HG02763 (cell line): ENCODE results near the gene RCAN2.
"Not testable (repeated sequence)": the region's sequence is repeated elsewhere in the genome, so short reads cannot be mapped to it uniquely, and the experiment has no call there.

Experiments
- ATAC-seq: cut with Tn5 transposase; IDR thresholded peaks from one replicate; pipeline ENCODE4 v1.9.1; 2021; ENCODE audit warnings: mild to moderate bottlenecking, moderate library complexity; ENCODE audit not compliant: unreplicated experiment

The RCAN2 gene

DNA sequence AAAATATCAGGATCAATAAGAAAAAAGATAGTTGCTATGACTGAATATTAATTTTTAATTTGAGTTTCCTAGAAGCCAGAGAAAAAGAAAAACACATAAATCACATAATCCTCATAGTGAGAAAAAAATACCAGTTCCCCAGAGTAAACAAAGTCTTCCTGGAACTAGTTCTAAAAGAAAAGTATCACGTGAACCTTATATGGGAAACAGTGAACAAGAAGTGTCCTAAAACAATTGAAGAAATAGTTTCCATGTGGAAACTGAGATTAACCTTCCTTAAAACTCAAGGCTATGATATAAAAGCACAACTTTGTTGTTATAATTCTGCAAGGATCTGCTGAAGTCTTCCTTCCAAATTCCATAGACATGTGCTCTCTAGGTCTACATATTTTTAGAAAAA, 50.6 kb downstream of the RCAN2 start:
- ATAC-seq: no peak

DNA sequence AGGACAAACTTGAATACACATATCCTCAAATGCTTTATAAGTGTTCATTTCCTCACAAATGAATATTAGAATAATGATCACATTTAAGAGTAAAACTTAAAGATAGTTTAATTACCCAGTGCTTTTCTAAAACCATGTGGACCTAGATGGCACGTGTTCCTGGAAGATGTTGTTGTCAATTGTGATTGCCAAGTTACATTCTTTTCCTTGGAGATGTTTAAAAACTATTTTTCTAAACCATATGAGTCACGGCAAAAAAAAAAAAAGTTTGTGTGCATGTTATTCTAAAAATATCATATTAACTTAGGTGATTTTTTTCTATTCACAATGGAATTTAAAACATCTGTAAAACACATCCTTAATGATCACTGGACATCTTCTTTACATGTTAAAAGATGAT, 51.1 kb downstream of the RCAN2 start:
- no peak for ATAC-seq

DNA sequence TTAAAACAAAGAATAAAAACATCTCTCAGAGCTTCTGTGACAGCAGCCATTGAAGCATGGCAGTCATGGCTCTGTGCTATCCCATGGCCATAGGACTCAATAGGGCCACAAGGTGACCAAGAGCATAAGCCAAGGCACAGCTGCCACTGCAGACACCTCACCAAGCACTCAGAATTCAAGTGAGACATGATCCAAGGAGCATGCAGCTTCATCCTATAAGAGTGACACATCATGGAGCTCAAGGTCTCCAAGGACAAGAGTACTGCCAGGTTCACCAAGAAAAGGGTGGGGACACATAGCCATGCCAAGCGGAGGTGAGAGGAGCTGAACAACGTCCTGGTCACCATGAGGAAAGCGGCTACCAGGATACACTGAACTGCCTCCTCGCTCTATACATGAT, 53.0 kb downstream of the RCAN2 start:
- ATAC-seq: no peak

- ATAC-seq: no peak
Measured at GRCh38 chr6:46437671-46438221, 53.5 kb downstream of the RCAN2 start.

DNA sequence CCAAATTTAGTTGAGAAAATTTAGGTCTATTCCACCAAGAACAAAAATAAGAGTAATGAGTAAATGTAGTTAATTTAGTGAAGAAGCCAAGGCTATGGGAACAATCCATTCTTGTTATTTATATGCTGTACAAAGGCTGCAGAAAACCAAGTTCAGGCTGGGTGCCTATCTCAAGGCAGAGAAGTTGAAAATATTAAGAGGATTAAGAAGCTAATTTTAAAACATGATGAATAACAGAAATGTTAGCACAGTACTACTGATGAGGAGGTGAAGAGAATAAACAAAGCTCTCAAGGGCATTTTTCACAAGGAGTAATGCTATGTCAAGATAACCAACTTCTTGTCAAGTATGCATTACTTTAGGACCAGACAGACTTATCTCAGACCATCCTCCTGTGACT, 68.6 kb downstream of the RCAN2 start:
- ATAC-seq: no peak

GRCh38 chr6:46421939-46422338, 69.3 kb downstream of the RCAN2 start:
- ATAC-seq: no peak

- no peak for ATAC-seq
Measured at GRCh38 chr6:46420921-46421638, 70.2 kb downstream of the RCAN2 start.

DNA sequence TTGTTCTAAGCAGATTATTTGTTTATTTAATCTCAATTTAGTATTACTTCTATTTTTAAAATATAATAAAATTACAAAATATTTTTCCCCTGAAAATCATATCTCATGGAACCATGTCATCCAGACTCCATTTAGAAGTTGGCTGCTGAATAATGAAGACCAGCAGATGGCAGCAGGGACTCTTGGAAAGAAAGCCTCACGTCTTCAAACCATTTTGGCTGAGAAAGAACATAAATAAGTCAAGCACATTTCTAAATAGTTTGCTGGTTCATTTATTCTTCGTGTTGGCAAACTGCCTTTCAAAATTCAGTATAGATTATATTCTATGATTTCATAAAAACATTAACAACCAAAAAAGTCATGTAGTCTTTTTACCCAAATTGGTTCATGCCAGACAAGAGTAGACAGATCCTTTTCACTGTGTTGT, 71.7 kb downstream of the RCAN2 start:
- ATAC-seq: no peak

DNA sequence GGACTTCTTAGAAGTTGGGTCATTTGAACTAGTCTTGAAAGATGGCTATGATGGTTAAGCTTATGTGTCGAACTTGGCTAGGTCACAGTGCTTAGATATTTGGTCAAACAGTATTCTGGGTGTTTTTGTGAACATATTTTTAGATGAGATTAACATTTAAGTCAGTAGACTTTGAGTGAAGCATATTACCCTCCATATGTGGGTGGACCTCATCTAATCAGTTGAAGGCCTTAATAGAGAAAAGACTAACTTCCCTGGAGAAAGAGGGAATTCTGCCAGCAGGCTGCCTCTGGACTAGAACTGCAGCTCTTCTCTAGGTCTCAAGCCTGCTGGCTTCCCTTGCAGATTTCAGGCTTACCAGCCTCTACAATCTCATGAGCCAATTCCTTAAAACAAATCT, 76.9 kb downstream of the RCAN2 start:
- no peak for ATAC-seq

GRCh38 chr6:46412662-46413061, 78.6 kb downstream of the RCAN2 start:
- no peak for ATAC-seq

- no peak for ATAC-seq
Measured at GRCh38 chr6:46411456-46412197, 79.6 kb downstream of the RCAN2 start.

DNA sequence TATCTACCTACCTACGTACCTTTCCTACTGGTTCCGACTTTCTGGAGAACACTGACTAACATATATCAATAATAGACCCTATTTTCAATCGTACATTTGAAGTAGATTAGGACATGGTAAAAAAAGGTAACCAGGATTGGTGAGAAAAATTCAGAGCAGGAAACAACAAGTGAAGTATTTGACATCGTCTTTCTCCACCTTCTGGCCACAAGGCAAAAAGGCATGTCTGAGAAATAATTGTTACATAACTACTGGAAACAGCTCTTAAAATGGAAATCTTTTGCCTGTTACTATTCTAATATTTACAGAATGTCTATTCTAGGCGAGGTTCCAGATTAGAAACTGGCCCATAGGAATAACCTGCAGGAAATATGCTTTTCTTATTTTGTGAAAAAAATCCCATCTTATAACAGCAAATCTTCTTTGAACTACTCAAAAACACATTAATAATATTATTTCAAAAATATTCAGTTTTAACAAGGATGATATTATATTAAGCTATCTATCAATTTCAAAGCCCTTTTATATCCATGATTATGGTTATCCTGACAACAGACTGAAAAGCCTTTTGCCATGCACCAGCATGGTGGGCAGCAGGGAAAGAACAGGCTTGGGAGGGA, 80.8 kb downstream of the RCAN2 start:
- no peak for ATAC-seq

- no peak for ATAC-seq
Measured at GRCh38 chr6:46407776-46408530, 83.3 kb downstream of the RCAN2 start.

- ATAC-seq: no peak
Measured at GRCh38 chr6:46407246-46407645, 84.0 kb downstream of the RCAN2 start.

DNA sequence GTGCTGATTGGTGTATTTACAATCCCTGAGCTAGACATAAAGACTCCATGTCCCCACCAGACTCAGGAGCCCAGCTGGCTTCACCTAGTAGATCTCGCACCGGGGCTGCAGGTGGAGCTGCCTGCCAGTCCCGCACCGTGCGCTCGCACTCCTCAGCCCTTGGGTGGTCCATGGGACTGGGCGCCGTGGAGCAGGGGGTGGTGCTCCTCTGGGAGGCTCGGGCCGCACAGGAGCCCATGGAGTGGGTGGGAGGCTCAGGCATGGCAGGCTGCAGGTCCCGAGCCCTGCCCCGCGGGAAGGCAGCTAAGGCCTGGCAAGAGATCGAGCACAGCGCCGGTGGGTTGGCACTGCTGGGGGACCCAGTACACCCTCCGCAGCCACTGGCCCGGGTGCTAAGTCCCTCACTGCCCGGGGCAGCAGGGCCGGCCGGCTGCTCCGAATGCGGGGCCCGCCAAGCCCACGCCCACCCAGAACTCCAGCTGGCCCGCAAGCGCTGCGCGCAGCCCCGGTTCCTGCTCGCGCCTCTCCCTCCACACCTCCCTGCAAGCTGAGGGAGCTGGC, 85.5 kb downstream of the RCAN2 start:
- not testable (repeated sequence) for ATAC-seq

- ATAC-seq: no peak
Measured at GRCh38 chr6:46400898-46401297, 90.4 kb downstream of the RCAN2 start.

DNA sequence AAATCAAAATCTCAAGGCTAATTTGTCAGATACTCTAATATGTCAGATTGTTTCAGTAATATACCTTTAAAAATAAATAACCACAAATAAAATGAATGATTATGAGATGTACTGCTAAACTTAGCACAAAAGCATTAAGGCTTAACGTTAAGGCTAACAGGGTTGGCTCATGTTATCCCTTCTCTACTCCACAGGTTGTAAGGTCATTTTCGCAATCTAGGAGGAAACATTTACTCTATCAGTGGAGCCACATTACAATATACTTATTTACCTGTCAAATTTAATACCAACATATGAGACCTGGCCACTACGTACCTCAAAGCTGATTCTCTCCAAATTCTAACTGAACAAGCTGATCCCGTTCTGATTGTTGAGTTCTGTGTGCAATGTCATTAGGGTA, 95.7 kb downstream of the RCAN2 start:
- no peak for ATAC-seq

DNA sequence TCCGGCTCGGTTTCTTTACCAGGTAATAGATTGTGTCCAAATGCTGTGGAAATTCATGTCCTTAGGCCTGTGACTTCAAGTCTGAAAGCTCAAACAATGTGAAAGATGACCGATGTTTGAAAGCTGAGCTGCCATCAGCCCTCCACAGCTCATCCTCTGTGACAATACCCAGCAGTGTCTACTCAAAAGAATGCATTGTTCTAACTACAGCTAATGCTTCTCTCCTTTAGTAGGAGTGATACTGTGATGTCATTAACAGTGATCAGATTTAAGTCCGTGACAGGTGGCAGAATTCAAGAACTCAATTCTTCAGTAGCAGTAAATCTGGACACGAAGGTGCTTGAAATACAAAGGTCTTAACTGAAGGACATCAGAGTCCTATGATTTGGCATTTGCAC, 97.3 kb downstream of the RCAN2 start:
- no peak for ATAC-seq

DNA sequence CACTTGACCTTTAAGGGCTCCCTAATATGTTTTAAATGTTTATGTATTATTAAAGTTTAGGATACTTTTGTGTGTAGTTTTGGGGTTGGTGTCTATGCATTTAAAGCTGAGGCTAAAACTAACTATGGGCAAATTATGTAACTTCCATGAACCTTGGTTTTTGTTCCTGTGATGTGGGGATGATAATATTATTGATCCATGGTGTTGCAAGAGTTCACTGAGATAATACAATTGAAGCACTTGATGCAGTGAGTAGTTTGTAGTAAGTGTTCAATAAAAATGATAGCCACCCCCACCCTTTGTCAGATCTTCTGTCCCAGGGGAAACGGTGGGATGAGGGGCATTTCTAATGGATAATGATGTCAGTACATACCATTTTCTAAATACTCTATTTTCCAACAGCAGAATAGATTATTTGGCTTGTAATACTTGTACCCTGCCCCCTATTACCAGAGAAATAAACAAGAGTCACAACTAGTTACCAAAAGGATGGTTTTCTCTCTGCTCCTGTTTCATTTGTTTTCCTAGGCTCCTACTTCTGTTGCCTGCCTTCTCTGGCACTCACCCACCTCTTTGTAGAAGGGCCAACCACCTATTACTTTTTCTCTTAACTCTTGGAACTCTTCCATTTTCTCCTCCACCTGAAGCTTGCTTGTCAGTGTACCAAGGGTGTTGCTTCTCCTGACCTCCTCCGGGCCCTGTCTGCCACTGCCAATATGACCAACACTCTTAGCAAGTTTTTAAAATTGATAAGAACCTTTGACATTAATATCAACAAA, 97.9 kb downstream of the RCAN2 start:
- ATAC-seq: no peak

DNA sequence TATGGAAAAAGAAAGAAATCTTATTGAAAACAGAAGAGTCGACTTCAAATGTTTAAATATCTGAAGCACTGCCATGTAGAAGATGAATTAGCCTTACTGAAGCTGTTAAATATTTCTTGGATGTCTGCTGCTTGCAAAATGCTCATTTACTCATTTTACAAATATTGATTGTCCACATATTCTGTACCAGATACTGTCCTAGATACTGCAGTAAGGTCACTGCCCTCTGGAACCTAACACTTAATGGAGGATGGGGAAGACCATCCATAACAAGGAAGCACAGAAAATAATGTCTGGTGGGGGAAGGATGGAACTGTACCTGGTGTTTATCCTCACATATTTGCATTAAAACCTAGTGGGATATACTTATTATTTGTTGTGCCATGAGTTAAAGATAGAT, 99.0 kb downstream of the RCAN2 start:
- ATAC-seq: no peak
